HT-29 (cell line): Measurements from ENCODE around the gene EDC4. TPM values are rescaled to one million over a fixed set of nuclear protein-coding genes. Genes with fewer than 3 reads are reported as not detected.
A peak's percentile ranks its signal among the peaks of the same experiment; 100 is the strongest.

Experiments
- DNase-seq: peaks from one replicate; pipeline ENCODE4 v3.0.0-alpha.2; 2015; ENCODE audit warnings: low spot score
- total RNA-seq: library from RNA; depleted of rRNA; stranded (reverse); fragments of >200 nt; shearing (Covaris generic); gene quantifications from 2 replicates; pipeline ENCODE4 v1.2.3, GENCODE V29; 2014

The EDC4 gene
- total RNA-seq, 1 experiment from 2014 or later: 121 TPM

DNA sequence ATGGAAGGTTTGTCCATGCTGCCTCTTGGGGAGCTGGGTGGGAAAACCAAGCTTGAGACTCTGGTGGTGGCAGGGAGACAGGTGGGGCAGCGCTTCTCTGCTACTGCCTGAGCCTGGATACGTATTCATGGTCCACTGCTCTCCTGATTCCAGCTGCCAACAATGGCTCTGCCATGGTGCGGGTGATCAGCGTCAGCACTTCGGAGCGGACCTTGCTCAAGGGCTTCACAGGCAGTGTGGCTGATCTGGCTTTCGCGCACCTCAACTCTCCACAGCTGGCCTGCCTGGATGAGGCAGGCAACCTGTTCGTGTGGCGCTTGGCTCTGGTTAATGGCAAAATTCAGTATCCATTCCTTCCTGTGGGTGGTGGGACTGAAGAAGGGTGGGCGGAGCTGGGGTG is 4.2 kb downstream of the EDC4 start:
- DNase-seq: no peak

DNA sequence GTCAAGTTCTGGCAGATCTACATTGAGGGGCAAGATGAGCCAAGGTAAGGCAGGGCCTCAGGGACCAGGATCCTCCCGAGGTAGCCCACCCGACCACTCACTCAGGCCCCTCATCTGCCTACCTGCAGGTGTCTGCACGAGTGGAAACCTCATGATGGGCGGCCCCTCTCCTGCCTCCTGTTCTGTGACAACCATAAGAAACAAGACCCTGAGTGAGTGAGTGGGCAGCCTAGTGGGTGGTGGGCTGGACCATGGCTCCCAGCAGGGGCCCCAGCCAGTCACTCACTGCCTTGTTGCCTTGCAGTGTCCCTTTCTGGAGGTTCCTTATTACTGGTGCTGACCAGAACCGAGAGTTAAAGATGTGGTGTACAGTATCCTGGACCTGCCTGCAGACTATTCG is 5.4 kb downstream of the EDC4 start:
- no peak for DNase-seq

DNA sequence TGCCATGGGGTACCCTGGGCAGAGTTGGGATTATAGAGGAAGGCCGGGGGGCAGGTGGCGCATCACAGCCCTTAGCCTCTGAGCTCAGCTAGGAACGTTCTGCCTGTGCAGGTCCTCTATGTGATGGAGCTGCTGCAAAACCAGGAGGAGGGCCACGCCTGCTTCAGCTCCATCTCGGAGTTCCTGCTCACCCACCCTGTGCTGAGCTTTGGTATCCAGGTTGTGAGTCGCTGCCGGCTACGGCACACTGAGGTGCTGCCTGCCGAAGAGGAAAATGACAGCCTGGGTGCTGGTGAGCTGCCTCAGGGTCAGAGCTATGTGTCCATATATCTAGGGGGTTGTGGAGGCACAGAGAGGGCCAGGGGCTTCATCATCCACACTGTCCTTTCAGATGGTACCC is 6.0 kb downstream of the EDC4 start:
- DNase-seq: no peak

DNA sequence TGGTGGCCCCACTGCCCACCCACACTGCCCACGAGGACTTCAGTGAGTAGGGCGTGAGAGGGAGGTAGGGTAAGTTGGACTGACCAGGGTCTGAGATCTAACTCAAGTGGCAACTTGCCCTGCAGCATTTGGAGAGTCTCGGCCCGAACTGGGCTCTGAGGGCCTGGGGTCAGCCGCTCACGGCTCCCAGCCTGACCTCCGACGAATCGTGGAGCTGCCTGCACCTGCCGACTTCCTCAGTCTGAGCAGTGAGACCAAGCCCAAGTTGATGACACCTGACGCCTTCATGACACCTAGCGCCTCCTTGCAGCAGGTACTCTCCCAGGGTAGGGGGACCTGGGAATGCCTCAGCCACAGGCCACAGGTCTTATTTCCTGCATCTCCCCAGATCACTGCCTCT is 6.6 kb downstream of the EDC4 start:
- DNase-seq: no peak

DNA sequence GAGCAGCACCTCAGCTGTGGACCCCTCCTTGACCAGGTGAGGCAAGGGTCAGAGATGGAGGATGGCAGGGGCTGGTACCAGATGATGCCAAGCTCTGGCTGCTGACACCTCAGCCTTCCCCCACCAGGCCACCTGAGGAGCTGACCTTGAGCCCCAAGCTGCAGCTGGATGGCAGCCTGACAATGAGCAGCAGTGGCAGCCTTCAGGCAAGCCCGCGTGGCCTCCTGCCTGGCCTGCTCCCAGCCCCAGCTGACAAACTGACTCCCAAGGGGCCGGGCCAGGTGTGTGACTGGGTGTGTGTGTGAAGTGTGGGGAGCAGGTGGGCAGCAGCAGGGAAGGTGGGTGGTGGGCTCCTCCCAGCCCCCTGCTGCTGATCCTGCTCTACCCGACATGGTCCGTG is 7.1 kb downstream of the EDC4 start:
- DNase-seq: no peak

DNA sequence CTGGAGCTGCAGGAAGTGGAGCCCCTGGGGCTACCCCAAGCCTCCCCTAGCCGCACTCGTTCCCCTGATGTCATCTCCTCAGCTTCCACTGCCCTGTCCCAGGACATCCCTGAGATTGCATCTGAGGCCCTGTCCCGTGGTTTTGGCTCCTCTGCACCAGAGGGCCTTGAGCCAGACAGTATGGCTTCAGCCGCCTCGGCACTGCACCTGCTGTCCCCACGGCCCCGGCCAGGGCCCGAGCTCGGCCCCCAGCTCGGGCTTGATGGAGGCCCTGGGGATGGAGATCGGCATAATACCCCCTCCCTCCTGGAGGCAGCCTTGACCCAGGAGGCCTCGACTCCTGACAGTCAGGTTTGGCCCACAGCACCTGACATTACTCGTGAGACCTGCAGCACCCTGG is 7.7 kb downstream of the EDC4 start:
- no peak for DNase-seq

DNA sequence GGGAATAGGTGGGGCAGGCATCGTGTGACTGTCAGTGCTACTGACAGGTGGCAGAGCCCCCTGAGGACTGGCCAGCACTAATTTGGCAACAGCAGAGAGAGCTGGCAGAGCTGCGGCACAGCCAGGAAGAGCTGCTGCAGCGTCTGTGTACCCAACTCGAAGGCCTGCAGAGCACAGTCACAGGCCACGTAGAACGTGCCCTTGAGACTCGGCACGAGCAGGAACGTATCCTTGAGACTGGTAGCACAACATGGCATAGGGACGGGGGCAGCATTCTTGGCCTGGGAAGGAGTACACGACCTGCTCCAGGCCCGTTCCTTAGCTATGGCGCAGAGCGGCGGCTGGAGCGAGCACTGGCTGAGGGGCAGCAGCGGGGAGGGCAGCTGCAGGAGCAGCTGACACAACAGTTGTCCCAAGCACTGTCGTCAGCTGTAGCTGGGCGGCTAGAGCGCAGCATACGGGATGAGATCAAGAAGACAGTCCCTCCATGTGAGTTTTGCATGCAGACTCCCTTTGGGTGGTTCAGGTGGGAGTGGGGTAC is 8.8 kb downstream of the EDC4 start:
- DNase-seq: no peak

DNA sequence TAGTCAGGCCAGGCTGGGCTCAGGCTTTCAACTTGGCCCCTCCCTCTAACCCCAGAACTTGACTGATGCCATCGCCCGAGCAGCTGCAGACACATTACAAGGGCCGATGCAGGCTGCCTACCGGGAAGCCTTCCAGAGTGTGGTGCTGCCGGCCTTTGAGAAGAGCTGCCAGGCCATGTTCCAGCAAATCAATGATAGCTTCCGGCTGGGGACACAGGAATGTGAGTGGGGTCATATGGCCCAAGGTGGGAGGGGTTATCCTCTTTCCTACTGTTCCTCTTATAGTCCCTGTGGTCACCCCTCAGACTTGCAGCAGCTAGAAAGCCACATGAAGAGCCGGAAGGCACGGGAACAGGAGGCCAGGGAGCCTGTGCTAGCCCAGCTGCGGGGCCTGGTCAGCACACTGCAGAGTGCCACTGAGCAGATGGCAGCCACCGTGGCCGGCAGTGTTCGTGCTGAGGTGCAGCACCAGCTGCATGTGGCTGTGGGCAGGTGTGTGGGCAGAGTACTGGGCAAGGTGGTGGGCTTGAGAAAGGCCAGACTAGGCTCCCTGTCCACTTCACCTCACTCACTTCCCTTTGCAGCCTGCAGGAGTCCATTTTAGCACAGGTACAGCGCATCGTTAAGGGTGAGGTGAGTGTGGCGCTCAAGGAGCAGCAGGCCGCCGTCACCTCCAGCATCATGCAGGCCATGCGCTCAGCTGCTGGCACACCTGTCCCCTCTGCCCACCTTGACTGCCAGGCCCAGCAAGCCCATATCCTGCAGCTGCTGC is 9.7 kb downstream of the EDC4 start:
- no peak for DNase-seq

DNA sequence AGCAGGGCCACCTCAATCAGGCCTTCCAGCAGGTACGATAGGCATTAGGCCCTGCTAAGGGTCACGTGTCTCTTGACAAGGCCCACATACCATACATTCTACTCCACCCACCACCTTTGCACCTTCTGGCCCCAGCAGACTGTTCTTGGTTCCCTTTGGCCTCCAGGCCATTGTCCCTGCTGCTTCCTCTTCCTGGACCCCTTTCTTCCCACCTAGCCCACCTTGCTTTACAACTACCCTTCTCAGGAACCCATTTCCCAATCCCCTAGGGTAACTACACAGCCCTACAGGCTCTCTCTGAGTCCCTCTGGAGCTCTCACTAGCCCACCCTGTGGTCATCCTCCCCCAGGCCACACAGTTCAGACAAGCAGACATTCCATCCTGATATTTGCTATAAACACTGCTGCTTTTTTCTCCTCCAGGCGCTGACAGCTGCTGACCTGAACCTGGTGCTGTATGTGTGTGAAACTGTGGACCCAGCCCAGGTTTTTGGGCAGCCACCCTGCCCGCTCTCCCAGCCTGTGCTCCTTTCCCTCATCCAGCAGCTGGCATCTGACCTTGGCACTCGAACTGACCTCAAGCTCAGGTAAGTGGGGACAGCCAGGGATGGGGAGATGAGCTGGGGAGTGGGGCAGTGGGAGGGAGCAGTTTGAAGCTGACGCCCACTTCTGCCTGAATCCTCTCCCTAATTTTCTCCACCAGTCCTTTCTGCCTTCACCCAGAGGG is 10.5 kb downstream of the EDC4 start:
- DNase-seq: peak; percentile 53

DNA sequence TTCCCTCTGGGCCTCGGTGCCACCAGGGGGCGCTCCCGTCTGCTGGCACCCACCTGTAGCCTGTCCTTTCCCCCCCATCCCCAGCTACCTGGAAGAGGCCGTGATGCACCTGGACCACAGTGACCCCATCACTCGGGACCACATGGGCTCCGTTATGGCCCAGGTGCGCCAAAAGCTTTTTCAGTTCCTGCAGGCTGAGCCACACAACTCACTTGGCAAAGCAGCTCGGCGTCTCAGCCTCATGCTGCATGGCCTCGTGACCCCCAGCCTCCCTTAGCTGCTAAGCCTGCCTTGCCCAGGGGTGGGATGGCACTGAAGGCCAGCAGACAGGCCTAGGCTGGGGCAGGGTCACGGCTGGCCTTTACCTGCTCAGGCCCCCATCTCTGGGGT is 11.0 kb downstream of the EDC4 start:
- peak; percentile 77 for DNase-seq

DNA sequence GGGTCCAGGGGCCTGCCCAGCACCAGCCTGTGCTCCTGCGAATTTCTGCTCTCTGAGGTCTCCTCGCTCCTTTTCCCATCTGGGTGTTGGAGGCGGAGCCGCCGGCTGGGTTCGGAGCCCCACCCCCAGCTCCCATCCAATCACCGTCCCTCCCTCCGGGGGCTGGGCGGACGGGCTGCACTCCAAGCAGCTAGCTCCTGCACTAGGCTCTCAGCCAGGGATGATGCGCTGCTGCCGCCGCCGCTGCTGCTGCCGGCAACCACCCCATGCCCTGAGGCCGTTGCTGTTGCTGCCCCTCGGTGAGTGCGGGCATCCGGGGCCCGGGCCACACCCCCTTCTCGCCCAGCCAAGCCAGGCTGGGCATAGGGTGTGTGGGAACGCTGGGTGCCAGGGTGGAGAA is 11.8 kb downstream of the EDC4 start, which contains the start of gene NRN1L:
Gene NRN1L, plus strand, starts transcription at position 202 of the 400 bp plus-strand sequence. Its CDS starts 19 bp downstream, at position 221.
- DNase-seq: no peak

DNA sequence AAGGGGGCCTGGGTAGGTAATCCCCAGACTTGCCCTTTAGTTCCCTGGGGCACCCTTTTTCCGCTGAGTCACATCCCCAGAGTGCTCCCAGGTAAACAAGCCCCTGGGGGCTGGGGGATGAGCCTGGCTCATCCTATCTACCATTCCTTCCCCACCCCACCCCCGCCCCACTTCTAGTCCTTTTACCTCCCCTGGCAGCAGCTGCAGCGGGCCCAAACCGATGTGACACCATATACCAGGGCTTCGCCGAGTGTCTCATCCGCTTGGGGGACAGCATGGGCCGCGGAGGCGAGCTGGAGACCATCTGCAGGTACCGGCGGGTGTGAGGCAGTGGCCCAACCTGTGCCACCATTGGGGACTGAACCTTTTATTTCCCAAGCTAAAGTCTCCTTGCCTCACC is 12.7 kb downstream of the EDC4 start:
- no peak for DNase-seq

DNA sequence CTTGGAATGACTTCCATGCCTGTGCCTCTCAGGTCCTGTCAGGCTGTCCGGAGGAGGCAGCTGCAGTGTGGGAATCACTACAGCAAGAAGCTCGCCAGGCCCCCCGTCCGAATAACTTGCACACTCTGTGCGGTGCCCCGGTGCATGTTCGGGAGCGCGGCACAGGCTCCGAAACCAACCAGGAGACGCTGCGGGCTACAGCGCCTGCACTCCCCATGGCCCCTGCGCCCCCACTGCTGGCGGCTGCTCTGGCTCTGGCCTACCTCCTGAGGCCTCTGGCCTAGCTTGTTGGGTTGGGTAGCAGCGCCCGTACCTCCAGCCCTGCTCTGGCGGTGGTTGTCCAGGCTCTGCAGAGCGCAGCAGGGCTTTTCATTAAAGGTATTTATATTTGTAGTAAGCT is 13.1 kb downstream of the EDC4 start:
- no peak for DNase-seq

DNA sequence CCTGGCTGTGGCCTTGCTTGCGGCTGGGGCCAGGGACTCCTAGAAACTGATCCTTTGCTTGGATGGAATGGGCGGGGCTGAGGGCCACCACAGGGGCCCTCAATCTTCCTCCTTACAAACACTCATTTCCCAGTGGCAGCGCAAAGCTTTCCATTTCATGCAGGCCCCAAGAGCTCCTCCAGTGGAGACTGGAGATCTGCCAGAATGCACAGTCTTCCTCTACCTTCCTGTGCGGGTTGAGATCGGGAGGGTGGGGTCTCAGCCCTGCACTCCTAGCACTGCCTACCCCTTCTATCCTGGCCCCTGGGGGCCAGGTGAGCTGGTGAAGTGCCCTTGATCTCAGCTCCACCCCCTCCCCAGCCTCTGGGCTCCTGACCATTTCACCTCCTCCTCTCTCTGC is 13.5 kb downstream of the EDC4 start:
- no peak for DNase-seq

DNA sequence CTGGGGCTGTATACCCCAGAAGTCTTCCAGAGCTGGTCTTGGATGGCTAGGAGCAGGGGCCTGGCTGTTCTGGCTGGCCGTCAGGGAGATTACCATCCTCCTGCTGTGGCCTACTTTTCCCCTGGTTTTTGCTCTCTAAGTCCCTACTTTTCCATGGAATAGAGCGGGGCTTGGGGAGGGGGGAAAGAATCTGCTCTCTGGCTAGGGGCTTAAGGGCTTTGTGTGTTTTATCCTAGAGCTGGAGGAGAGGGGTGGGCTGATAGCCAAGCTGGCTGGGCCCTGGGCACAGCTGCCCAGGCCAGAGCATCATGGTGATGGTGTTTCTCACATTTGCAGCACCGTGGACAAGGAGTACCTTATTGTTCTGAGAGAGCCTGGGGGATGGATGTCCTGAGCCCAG is 15.5 kb downstream of the EDC4 start:
- no peak for DNase-seq

DNA sequence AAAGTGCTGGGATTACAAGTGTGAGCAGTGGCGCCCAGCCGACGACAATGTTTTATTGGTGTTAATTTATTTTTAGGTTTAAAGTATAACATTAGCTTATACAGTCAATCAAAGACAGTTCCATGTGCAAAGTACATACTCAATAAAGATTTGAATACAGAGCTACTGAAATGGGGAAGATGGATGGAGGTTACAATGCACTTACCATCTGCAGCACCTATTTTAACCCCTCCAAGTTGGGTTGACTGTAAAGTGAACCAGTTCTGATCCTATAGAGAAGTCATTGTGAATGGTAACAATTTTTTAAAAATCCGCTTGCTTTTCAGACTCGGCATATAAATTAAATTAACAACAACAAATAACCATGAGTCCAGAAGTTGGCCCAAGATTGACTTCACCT is 19.5 kb downstream of the EDC4 start:
- no peak for DNase-seq

DNA sequence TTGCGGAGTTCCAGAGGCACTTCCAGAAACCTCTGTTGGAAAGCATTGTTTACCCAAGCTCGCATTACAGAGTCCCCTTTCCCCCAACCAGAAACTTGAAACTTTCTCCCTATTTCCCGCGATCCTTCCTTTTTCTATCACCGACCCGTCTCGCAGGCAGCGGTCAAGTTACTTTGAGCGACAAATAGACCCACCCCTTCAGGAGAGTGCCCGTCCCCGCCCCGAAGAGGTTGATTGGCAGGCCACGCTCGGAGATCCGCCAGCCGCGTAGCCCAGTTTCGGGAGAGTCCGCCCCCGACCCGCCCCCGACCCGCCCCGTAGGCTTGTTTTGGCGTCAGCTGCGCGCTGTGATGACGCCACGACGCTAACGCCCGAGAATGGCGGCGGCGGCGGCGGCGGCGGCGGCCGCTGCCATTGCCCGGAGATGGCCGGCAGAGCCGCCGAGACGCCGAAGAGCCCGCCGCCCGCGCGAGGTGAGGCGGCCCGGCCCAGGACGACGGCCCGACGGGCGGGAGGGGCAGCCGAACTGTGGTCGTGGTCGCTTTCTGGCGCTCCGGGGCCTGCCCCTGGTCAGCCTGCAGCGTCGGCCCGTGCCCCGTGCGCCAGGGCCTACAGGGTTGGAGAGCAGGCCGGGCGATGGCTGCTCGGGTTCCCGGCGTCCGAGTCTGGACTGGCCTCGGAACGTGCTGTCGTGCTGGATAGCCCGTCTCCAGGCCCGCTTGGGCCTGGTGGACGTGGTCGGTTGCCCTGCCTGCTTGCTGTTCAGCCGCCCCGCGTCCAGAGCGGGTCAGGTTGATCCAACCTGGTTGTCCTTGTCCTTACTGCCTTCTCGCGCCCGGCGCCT is 20.3 kb downstream of the EDC4 start, which contains the start of gene PSKH1:
Gene PSKH1, plus strand, starts transcription at position 356 of the 844 bp plus-strand sequence. CDS start 15,496 bp downstream, outside the sequence.
- peak; percentile 92 for DNase-seq

DNA sequence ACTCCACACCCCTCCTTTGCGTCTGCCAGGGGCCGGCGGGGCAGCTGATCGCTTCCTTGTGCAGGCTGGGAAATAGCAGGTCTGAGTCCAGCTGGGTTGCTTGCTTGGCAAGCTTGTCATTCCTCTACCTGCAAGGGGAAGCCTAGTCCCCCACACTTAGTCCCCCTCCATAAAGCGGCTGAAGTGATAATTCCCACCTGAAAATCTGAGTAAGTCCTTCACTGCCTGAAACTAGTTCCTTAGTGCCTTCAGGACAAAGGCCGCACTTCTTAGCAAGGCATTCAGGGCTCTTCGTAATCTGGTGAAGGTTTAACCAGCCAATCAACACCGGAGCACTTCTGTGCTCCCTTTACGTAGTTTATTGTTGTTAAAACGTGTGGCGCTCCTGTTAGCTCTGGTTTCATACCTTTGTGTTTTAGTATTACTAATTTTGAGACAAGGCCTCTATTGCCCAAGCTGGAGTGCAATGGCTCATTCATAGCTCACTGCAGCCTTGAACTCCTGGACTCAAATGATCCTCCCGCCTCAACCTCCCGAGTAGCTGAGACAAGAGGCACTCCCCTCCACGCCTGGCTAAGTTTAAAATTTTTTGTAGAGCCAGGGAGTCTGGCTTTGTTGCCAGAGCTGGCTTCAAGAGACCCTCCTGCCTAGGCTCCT is 21.0 kb downstream of the EDC4 start:
- DNase-seq: no peak

DNA sequence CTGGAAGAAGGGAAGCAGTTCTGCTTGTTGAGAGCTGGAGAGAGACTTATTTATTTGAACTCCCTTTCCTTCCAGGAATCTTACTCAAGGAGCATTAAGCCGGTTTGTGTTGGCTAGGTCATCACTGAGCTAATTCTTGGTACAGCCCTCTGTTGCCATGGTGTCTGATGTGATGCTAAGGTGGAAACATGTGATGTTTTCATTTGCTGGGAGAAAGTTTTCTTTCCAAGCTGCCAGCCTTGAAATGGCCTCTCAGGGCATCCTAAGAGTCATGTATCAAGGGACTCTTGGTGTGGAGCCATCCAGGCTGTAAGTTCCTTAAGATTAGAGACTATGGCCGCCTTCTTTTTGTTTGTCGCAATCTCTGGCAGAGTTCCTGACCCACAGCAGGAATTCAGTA is 24.4 kb downstream of the EDC4 start:
- no peak for DNase-seq

DNA sequence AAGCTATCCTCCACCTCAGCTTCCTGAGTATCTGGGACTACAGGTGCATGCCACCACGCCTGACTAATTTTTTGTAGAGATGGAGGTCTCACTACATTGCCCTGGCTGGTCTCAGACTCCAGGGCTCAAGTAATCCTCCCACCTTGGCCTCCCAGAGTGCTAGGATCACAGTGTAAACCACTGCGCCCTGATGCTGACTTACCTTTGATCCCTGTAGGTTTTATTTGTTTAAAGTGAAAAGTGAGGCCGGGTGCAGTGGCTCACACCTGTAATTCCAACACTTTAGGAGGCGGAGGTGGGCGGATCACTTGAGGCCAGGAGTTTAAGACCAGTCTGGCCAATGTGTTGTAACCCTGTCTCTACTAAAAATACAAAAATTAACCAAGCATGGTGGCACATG is 28.9 kb downstream of the EDC4 start:
- no peak for DNase-seq

DNA sequence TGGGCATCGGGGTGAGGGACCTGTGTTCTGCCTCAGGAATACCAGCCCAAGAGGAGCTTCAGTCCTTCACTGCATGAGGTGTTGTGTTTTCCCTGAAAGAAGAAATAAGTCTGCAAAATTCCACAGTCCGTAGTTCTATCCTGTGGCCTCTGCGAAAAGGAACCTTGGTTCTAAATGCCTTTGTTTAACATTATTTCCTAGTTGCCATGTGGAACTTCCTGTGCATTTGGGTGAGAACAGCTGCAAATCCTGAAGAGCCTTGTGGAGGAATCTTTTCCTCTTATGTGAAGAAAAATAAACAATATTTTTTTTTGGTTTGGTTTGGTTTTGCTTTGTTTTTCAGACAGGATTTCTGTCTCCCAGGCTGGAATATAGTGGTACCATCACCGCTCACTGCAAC is 30.0 kb downstream of the EDC4 start:
- no peak for DNase-seq
